ENCODE measurements around the gene TBC1D16. TPM values are rescaled to one million over a fixed set of nuclear protein-coding genes. Genes with fewer than 3 reads are reported as not detected.

Gene TBC1D16
- total RNA-seq, 1 experiment from 2014 or later, result 21.7 TPM

GRCh38 chr17:79947351-79948031 lies 88.2 kb downstream of the TBC1D16 start:
- in situ Hi-C loops (cut with HindIII; ENCODE audit: low sequenced_read_pairs), result no loop called here
- DNase-seq (ENCODE audit: low spot score), result no peak

GRCh38 chr17:79946352-79947231 lies 89.1 kb downstream of the TBC1D16 start:
- no peak for DNase-seq (ENCODE audit: low spot score)

GRCh38 chr17:79945591-79946255 lies 89.9 kb downstream of the TBC1D16 start:
- DNase-seq (ENCODE audit: low spot score), result no peak
- in situ Hi-C loops (cut with HindIII; ENCODE audit: low sequenced_read_pairs), result no loop called here

More at GRCh38 chr17:79946352-79947231, 89.1 kb downstream of the TBC1D16 start:
- in situ Hi-C loops (cut with HindIII; ENCODE audit: low sequenced_read_pairs), result no loop called here

- in situ Hi-C loops (cut with HindIII; ENCODE audit: low sequenced_read_pairs), result no loop called here
Observed at GRCh38 chr17:79944821-79945391, 90.8 kb downstream of the TBC1D16 start.

GRCh38 chr17:79944251-79944812 lies 91.3 kb downstream of the TBC1D16 start:
- in situ Hi-C loops (cut with HindIII; ENCODE audit: low sequenced_read_pairs), result no loop called here
- no peak for DNase-seq (ENCODE audit: low spot score)

More at GRCh38 chr17:79944821-79945391, 90.8 kb downstream of the TBC1D16 start:
- DNase-seq (ENCODE audit: low spot score), result no peak

GRCh38 chr17:79943347-79944241 lies 92.1 kb downstream of the TBC1D16 start:
- no peak for DNase-seq (ENCODE audit: low spot score)
- in situ Hi-C loops (cut with HindIII; ENCODE audit: low sequenced_read_pairs), result no loop called here

- no peak for DNase-seq (ENCODE audit: low spot score)
- in situ Hi-C loops (cut with HindIII; ENCODE audit: low sequenced_read_pairs), result no loop called here
Observed at GRCh38 chr17:79942591-79943346, 92.9 kb downstream of the TBC1D16 start.

- no peak for DNase-seq (ENCODE audit: low spot score)
- in situ Hi-C loops (cut with HindIII; ENCODE audit: low sequenced_read_pairs), result no loop called here
Observed at GRCh38 chr17:79942011-79942405, 93.7 kb downstream of the TBC1D16 start.

- in situ Hi-C loops (cut with HindIII; ENCODE audit: low sequenced_read_pairs), result no loop called here
- DNase-seq (ENCODE audit: low spot score), result no peak
Observed at GRCh38 chr17:79941088-79942010, 94.3 kb downstream of the TBC1D16 start.

- in situ Hi-C loops (cut with HindIII; ENCODE audit: low sequenced_read_pairs), result no loop called here
- DNase-seq (ENCODE audit: low spot score), result no peak
Observed at GRCh38 chr17:79940459-79941087, 95.1 kb downstream of the TBC1D16 start.

- in situ Hi-C loops (cut with HindIII; ENCODE audit: low sequenced_read_pairs), result no loop called here
Observed at GRCh38 chr17:79939755-79940458, 95.8 kb downstream of the TBC1D16 start.

GRCh38 chr17:79939094-79939435 lies 96.6 kb downstream of the TBC1D16 start:
- no peak for DNase-seq (ENCODE audit: low spot score)
- in situ Hi-C loops (cut with HindIII; ENCODE audit: low sequenced_read_pairs), result no loop called here

More at GRCh38 chr17:79939755-79940458, 95.8 kb downstream of the TBC1D16 start:
- DNase-seq (ENCODE audit: low spot score), result no peak

GRCh38 chr17:79938336-79939093 lies 97.2 kb downstream of the TBC1D16 start:
- DNase-seq (ENCODE audit: low spot score), result no peak
- in situ Hi-C loops (cut with HindIII; ENCODE audit: low sequenced_read_pairs), result no loop called here

- no peak for DNase-seq (ENCODE audit: low spot score)
- in situ Hi-C loops (cut with HindIII; ENCODE audit: low sequenced_read_pairs), result no loop called here
Observed at GRCh38 chr17:79937391-79938335, 98.0 kb downstream of the TBC1D16 start.
